Measurements from ENCODE around the gene INSR. TPM values are rescaled to one million over a fixed set of nuclear protein-coding genes. Genes with fewer than 3 reads are reported as not detected.

INSR gene
- total and polyA plus RNA-seq, 2 experiments from 2014 or later: 19.2 to 52.1 TPM

GRCh38 chr19:7101498-7102253 lies 192.5 kb downstream of the INSR start:
- H3K27me3 Mint-ChIP-seq (ENCODE audit: insufficient read depth, low read depth, poor library complexity): peaks cover 17% of the 10 kb centered on the region
- peaks cover 13% of the 10 kb centered on the region for H3K36me3 Mint-ChIP-seq (ENCODE audit: low read depth)
- Histone ChIP-seq H2AFZ (no peak overlapping the region), H3K4me3 (no peak overlapping the region), H3K36me3 (ENCODE audit: insufficient read depth) (no peaks in the 10 kb centered on the region), H3K27ac (ENCODE audit: low read depth) (no peak overlapping the region), H3F3A (replicated peaks; ENCODE audit: low read depth) (no peaks in the 10 kb centered on the region; the same call in 1 of the 2 replicates), H3K79me2 (replicated peaks; ENCODE audit: insufficient read depth) (no peaks in the 10 kb centered on the region), H3K4me2 (no peak overlapping the region), H4K20me1 (replicated peaks; ENCODE audit: insufficient read depth) (no peaks in the 10 kb centered on the region), H3K4me1 (ENCODE audit: insufficient read depth) (peaks cover 9% of the 10 kb centered on the region; the same call in 1 of the 2 replicates), H3K27me3 (ENCODE audit: insufficient read depth) (no peaks in the 10 kb centered on the region), H3K9me2 (ENCODE audit: insufficient read depth) (peaks cover 8% of the 10 kb centered on the region)
- H3K4me1 Mint-ChIP-seq: peaks cover 2% of the 10 kb centered on the region; the same call in 1 of the 3 replicates
- no peak overlapping the region for H3K4me3 Mint-ChIP-seq
- ATAC-seq (no peak), DNase-seq (ENCODE audit: low spot score) (no peak)
- TF ChIP-seq ZNF331 (CRISPR knock-in tag; IDR thresholded peaks at IDR 0.05; ENCODE audit: low read depth) (no peak), ZNF462 (CRISPR knock-in tag; IDR thresholded peaks at IDR 0.05) (no peak), EZH2 (IDR thresholded peaks at IDR 0.05; ENCODE audit: low read depth, unreplicated experiment) (no peak), POLR2AphosphoS5 (IDR thresholded peaks at IDR 0.05; ENCODE audit: low read depth) (no peak), EZH2phosphoT487 (IDR thresholded peaks at IDR 0.05; ENCODE audit: unreplicated experiment) (no peak), ETS1 (IDR thresholded peaks at IDR 0.05) (no peak), STAT1 (IDR thresholded peaks at IDR 0.05; ENCODE audit: unreplicated experiment) (no peak), NANOG (IDR thresholded peaks at IDR 0.05; ENCODE audit: borderline replicate concordance) (no peak), REST (IDR thresholded peaks at IDR 0.05; ENCODE audit: unreplicated experiment) (no peak), JUNB (IDR thresholded peaks at IDR 0.05; ENCODE audit: unreplicated experiment) (no peak), ZNF114 (CRISPR knock-in tag; IDR thresholded peaks at IDR 0.05) (no peak), CREB1 (CRISPR knock-in tag; IDR thresholded peaks at IDR 0.05; ENCODE audit: low read depth) (no peak), CTCF (conservative IDR thresholded peaks at IDR 0.05; ENCODE audit: low read depth in 2 of 2) (no peak)
- peaks cover 15% of the 10 kb centered on the region for H3K9me3 Mint-ChIP-seq
- no peak overlapping the region for H3K27ac Mint-ChIP-seq
